Kidney (tissue), 14 donors: ENCODE results near the gene ALKAL2. TPM values are rescaled to one million over a fixed set of nuclear protein-coding genes. Genes with fewer than 3 reads are reported as not detected.

Source experiments
- DNase-seq, 5 donors: peaks; one replicate each; pipeline ENCODE4 v3.0.0-alpha.2; 2013 to 2020
- FAIRE-seq: peaks from 2 replicates; lab custom pipeline; 2012; peaks lifted over from hg19 to GRCh38; lab: Jason Lieb, UNC
- H3K27ac ChIP-seq, 2 donors: one replicate each; pipeline ENCODE4 v1.7.0; 2013; ENCODE audit warnings: low read depth in 2 of 2, low read length in 2 of 2, inconsistent platforms in 1 of 2
- H3K27me3 ChIP-seq: one replicate; pipeline ENCODE4 v1.7.1; 2013; ENCODE audit warnings: low read length, inconsistent platforms; ENCODE audit not compliant: control insufficient read depth, insufficient read depth
- H3K36me3 ChIP-seq, 3 donors: one replicate each; pipeline versions ENCODE4 v1.7.0 to v1.7.1; 2013; ENCODE audit warnings: low read length in 3 of 3, control low read depth in 1 of 3, inconsistent platforms in 1 of 3; ENCODE audit not compliant: insufficient read depth in 3 of 3, control insufficient read depth in 2 of 3
- H3K4me1 ChIP-seq, 3 donors: one replicate each; pipeline versions ENCODE4 v1.7.0 to v1.7.1; 2013; ENCODE audit warnings: low read length in 3 of 3, inconsistent platforms in 1 of 3, low read depth in 1 of 3; ENCODE audit not compliant: control insufficient read depth in 2 of 3, insufficient read depth in 2 of 3
- H3K4me3 ChIP-seq, 3 donors: one replicate each; pipeline versions ENCODE4 v1.7.0 to v1.8.1; 2013; ENCODE audit warnings: low read length in 3 of 3, control low read depth in 1 of 3, inconsistent platforms in 1 of 3
- H3K9ac ChIP-seq, 3 donors: one replicate each; pipeline versions ENCODE4 v1.7.0 to v1.7.1; 2013; ENCODE audit warnings: low read length in 3 of 3, control low read depth in 1 of 3, inconsistent platforms in 1 of 3
- H3K9me3 ChIP-seq, 3 donors: one replicate each; pipeline versions ENCODE4 v1.7.0 to v1.7.1; 2013; ENCODE audit warnings: low read length in 3 of 3, control low read depth in 1 of 3, inconsistent platforms in 1 of 3; ENCODE audit not compliant: control insufficient read depth in 2 of 3, insufficient read depth in 1 of 3
- intact Hi-C: fragments of 100-400 bp; cut with DNase I; formaldehyde crosslinking; loops from one replicate; pipeline ENCODE4 v1.11.1; 2022
- polyA plus RNA-seq: library from polyadenylated mRNA; stranded (reverse); fragments of 350-450 nt; fragmentation: Illumina TruSeq; extraction: RNeasy Lipid Tissue Mini Kit (QIAGEN cat#74804); gene quantifications from one replicate; pipeline ENCODE4 v1.2.3, GENCODE V29; 2014; ENCODE audit warnings: low read depth, low replicate concordance; ENCODE audit not compliant: insufficient read depth
- total RNA-seq: library from RNA; stranded (reverse); fragmentation: NEBNext Ultra II Directional; extraction: Animal tissue kit (Norgen Biotek cat#: 25700); gene quantifications from one replicate; pipeline ENCODE4 v1.2.1, GENCODE V29; 2021
- TF ChIP-seq, protein P1 (sequence below): IDR thresholded peaks from 3 replicates; pipeline ENCODE4 v1.5.1; 2012; ENCODE audit warnings: mild to moderate bottlenecking, moderate library complexity, borderline replicate concordance; ENCODE audit not compliant: insufficient read depth; ENCODE audit errors: extremely low read depth
- donor health status: control.
- donor health status: control.
- donor health status: control.
- donor health status: control.
- donor health status: control.
- donor health status: DM: yes; HTN: yes; CAD: no.
- donor health status: Normal renal cell carcinoma (clear cell type).

Gene ALKAL2
- total and polyA plus RNA-seq, 2 donors from 2014 or later, result 8.0 to 18.2 TPM

DNA sequence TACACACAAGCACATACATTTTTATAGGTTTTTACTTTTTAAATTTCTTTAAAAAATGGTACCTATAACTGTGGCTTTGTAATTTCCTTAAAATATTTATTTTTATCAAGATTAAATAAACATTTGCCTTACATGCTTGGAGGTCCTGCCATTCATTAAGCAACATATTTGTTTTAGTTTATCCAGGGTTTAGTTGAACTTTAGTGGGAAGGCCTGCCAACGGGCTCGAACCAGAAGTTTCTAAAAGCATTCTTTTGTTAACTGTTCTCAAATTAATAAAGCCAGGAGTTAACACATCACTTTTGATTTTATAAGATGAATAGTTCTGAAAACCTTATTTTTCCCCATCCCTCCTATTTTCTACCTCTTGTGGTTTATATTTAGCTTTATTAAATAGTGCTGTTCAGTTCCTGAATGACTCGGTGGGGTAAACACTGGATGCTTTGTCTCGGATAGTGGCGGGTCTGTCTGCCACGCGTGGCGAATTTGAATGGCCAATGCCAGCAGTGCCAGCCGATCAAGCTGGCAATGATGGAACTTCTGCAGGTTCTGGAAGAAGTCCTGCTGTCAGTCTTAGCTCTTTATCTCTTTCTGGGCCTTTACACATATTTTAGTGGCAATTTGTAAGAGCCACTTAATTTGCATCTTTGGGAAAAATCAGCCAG lies 56.2 kb downstream of the ALKAL2 start:
- H3K27ac ChIP-seq, result no peak overlapping the region
- no peak overlapping the region for H3K9ac ChIP-seq
- no peaks in the 10 kb centered on the region for H3K9me3 ChIP-seq
- H3K36me3 ChIP-seq, result peaks cover 3 to 17% (median 17%) of the 10 kb centered on the region in 3 donors
- intact Hi-C loops, result no loop called here
- FAIRE-seq (no peak), DNase-seq (no peak)
- TF ChIP-seq, protein P1, sequence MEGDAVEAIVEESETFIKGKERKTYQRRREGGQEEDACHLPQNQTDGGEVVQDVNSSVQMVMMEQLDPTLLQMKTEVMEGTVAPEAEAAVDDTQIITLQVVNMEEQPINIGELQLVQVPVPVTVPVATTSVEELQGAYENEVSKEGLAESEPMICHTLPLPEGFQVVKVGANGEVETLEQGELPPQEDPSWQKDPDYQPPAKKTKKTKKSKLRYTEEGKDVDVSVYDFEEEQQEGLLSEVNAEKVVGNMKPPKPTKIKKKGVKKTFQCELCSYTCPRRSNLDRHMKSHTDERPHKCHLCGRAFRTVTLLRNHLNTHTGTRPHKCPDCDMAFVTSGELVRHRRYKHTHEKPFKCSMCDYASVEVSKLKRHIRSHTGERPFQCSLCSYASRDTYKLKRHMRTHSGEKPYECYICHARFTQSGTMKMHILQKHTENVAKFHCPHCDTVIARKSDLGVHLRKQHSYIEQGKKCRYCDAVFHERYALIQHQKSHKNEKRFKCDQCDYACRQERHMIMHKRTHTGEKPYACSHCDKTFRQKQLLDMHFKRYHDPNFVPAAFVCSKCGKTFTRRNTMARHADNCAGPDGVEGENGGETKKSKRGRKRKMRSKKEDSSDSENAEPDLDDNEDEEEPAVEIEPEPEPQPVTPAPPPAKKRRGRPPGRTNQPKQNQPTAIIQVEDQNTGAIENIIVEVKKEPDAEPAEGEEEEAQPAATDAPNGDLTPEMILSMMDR, result no peak
- H3K27me3 ChIP-seq, result no peaks in the 10 kb centered on the region
- no peaks in the 10 kb centered on the region for H3K4me1 ChIP-seq
- H3K4me3 ChIP-seq, result no peak overlapping the region

Other genes with a start within 250 kb of the ALKAL2 start
- gene FAM110C, start 241.6 kb downstream of the ALKAL2 start, total RNA-seq, result 48.7 TPM
- 8.3 TPM for gene FAM110C, start 241.6 kb downstream of the ALKAL2 start, polyA plus RNA-seq
- gene SH3YL1, start 24.1 kb downstream of the ALKAL2 start, total RNA-seq, result 57.3 TPM
- 111 TPM for gene SH3YL1, start 24.1 kb downstream of the ALKAL2 start, polyA plus RNA-seq
- 75.1 TPM for gene ACP1, start 23.1 kb downstream of the ALKAL2 start, total RNA-seq
- gene ACP1, start 23.1 kb downstream of the ALKAL2 start, polyA plus RNA-seq, result 122 TPM